Lower leg skin (tissue), 3 donors: ENCODE results near the gene TENM4.

ENCODE experiments used
- CTCF ChIP-seq, 3 donors: fragments of 450-650 bp; IDR thresholded peaks; one replicate each; pipeline ENCODE4 v1.5.1; 2016; ENCODE audit warnings: antibody characterized with exemption in 3 of 3, mild to moderate bottlenecking in 3 of 3, moderate library complexity in 2 of 3
- POLR2A ChIP-seq, 2 donors: fragments of 450-650 bp; IDR thresholded peaks; one replicate each; pipeline ENCODE4 v1.6.1; 2016 to 2017; ENCODE audit warnings: antibody characterized with exemption in 2 of 2, mild to moderate bottlenecking in 1 of 2, moderate library complexity in 1 of 2

- TF ChIP-seq CTCF (IDR thresholded peaks at IDR 0.05) (no peak), POLR2A (IDR thresholded peaks at IDR 0.05) (no peak)
Measured at GRCh38 chr11:79033833-79034232, 407.0 kb downstream of the TENM4 start.
